Bronchial epithelial cell (primary cell): Measurements from ENCODE around the gene TLR3. TPM values are rescaled to one million over a fixed set of nuclear protein-coding genes. Genes with fewer than 3 reads are reported as not detected.
A peak's percentile ranks its signal among the peaks of the same experiment; 100 is the strongest.

ENCODE experiments used
- DNase-seq: peaks from one replicate; pipeline ENCODE4 v3.0.0-alpha.2; 2010; ENCODE audit warnings: low read depth
- FAIRE-seq: peaks from 2 replicates; lab custom pipeline; 2011; peaks lifted over from hg19 to GRCh38; lab: Jason Lieb, UNC
- H3K27me3 ChIP-seq: 2 replicates; pipeline ENCODE4 v1.5.1; 2011; ENCODE audit warnings: low read length; ENCODE audit not compliant: control insufficient read depth, insufficient read depth
- H3K36me3 ChIP-seq: 2 replicates; pipeline ENCODE4 v1.5.1; 2011; ENCODE audit warnings: low read length; ENCODE audit not compliant: control insufficient read depth, insufficient read depth
- H3K4me3 ChIP-seq: 2 replicates; pipeline ENCODE4 v1.5.1; 2011; ENCODE audit warnings: mild to moderate bottlenecking, low read depth, low read length, control low read depth
- CTCF ChIP-seq: IDR thresholded peaks from 2 replicates; pipeline ENCODE4 v1.5.1; 2011; ENCODE audit warnings: mild to moderate bottlenecking, moderate library complexity, low read length, control low read depth, inconsistent platforms; ENCODE audit not compliant: insufficient read depth, severe bottlenecking
- total RNA-seq: library from RNA; depleted of rRNA; stranded (reverse); fragments of >200 nt; gene quantifications from 2 replicates; pipeline ENCODE4 v1.2.1, GENCODE V29; 2014

Gene TLR3
- 0.26 and 0.38 TPM in 2 replicates for total RNA-seq

GRCh38 chr4:186068581-186069348 is at the start of gene TLR3:
Gene TLR3, plus strand, starts transcription at chr4:186069156. Its CDS starts 7,464 bp downstream, at chr4:186076620.
- TF ChIP-seq CTCF = no peak
- no peak for FAIRE-seq
- Histone ChIP-seq H3K4me3 (peak within 1 kb of the TSS; percentile 42), H3K36me3 (no peaks in the 10 kb centered on the region), H3K27me3 (no peaks in the 10 kb centered on the region)
- peak; percentile 38 for DNase-seq

- Histone ChIP-seq H3K36me3 (no peaks in the 10 kb centered on the region), H3K4me3 (no peak overlapping the region), H3K27me3 (no peaks in the 10 kb centered on the region)
- no peak for TF ChIP-seq CTCF
- DNase-seq (no peak), FAIRE-seq (no peak)
These were observed 49.7 kb upstream of the TLR3 start for GRCh38 chr4:186019269-186019668.

GRCh38 chr4:186020106-186020792 is 48.7 kb upstream of the TLR3 start:
- H3K4me3 ChIP-seq = no peak overlapping the region
- H3K27me3 ChIP-seq = no peaks in the 10 kb centered on the region
- no peaks in the 10 kb centered on the region for H3K36me3 ChIP-seq
- TF ChIP-seq CTCF = no peak
- DNase-seq (no peak), FAIRE-seq (no peak)

- Histone ChIP-seq H3K27me3 (no peaks in the 10 kb centered on the region), H3K36me3 (no peaks in the 10 kb centered on the region), H3K4me3 (no peak overlapping the region)
- no peak for TF ChIP-seq CTCF
- DNase-seq (no peak), FAIRE-seq (no peak)
These were observed 48.1 kb upstream of the TLR3 start for GRCh38 chr4:186020793-186021407.

- H3K4me3 ChIP-seq = no peak overlapping the region
- FAIRE-seq (no peak), DNase-seq (peak; percentile 20)
- H3K27me3 ChIP-seq = no peaks in the 10 kb centered on the region
- no peaks in the 10 kb centered on the region for H3K36me3 ChIP-seq
- TF ChIP-seq CTCF = peak; percentile 84
These were observed 47.3 kb upstream of the TLR3 start for GRCh38 chr4:186021461-186022167.
